HG03139 (cell line): ENCODE measurements around the gene TARDBP.
"Not testable (repeated sequence)": the region's sequence is repeated elsewhere in the genome, so short reads cannot be mapped to it uniquely, and the experiment has no call there.

ENCODE experiments used
- ATAC-seq: cut with Tn5 transposase; IDR thresholded peaks from one replicate; pipeline ENCODE4 v1.9.1; 2021; ENCODE audit not compliant: unreplicated experiment

Gene TARDBP

GRCh38 chr1:11059155-11059967 lies 46.9 kb downstream of the TARDBP start:
- no peak for ATAC-seq

GRCh38 chr1:11059968-11060830 lies 47.7 kb downstream of the TARDBP start, which contains the start of gene SRM:
TSS of gene SRM (minus strand) at chr1:11060018. CDS start at chr1:11059943, 75 bp downstream.
- ATAC-seq: peak; percentile 85

DNA sequence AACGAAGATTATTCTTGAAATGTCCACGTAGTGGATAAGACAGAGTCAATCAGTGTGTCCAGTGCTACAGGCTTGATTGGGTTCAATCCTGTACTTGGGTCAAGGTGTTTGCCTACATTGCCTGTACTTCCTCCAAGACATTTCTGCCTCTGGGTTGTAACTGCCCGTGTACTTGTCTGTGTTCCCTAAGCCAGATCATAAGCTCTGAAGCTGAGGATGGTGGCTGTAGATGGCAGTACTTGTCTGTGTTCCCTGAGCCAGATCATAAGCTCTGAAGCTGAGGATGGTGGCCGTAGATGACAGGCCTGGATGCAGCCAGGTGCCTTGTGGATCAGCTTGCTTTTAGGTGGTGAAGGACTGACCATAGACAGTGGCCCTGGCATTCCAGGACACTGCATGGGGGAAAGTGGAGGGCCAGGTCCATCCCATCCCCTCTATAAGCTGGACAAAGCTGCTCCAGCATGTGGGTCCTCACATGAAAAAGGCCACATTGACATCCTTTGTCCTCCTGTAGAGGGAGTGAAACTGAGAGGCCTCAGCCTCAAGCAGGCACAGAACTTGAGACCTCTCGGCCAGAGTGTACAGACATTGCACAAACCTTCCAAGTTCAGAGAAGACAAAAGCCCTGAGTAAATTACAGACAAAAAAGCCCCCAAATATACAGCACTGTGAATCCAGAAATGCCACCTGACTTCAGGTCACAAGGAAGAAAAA lies 49.4 kb downstream of the TARDBP start:
- ATAC-seq: no peak

GRCh38 chr1:11062965-11063401 lies 50.5 kb downstream of the TARDBP start:
- no peak for ATAC-seq

- ATAC-seq: not testable (repeated sequence)
Measured at GRCh38 chr1:11063937-11064537, 51.6 kb downstream of the TARDBP start.

- ATAC-seq: no peak
Measured at GRCh38 chr1:11064942-11065341, 52.5 kb downstream of the TARDBP start.

DNA sequence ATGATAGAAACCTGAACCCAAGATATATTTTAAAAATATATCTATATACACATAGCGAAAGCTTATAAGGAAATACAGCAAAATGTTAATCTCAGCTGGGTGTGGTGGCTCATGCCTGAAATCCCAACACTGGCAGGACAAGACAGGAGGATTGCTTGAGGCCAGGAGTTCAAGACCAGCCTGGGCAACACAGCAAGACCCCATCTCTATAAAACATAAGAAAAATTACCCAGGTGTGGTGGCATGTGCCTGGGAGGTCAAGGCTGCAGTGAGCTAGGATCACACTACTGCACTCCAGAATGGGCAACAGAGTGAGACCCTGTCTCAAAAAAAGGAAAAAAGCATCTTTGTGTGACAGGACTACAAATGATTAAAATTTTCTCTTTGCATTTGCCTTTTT lies 53.3 kb downstream of the TARDBP start:
- no peak for ATAC-seq

DNA sequence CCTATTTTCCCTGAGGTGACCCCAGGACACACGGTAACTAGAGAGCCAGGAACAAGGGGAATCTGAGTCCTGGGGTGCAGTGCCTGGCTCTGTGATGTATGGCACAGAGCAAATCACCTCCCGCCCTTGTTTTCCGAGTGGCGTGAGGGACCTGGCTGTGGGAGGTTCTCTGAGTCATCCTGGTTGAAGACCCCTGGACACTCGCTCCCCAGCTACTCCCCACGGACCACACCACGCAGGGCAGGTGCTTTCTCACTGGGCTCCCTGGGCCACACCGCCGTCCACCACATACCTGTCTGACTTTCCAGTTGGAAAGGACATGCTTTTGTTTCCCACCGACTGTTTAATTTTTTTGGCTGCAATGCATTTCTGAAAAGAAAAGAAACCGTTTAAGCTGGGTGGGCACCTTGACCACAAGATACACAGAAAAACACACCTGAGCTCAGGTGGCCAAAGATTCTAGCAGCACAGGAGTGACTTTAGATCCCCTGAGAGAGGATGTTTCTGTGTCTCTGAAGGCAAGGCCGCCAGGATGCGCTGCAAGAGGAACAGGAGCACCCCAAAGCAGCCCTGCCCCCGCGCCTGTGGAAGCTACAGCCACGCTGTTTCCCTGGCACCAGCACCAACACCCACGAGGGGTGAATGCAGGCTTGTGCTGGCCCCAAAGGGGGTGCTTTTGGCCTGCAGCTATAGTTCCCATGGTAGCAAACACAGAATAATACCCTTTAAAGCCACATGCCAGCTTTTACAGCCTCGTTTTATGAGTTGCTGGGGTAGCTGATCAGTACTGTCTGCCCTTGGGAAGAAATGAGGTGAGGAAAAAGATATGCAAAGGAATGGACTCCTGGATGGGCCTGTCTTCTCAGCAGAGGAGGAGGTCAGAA lies 55.5 kb downstream of the TARDBP start:
- ATAC-seq: no peak

GRCh38 chr1:11068600-11069473 lies 56.4 kb downstream of the TARDBP start:
- no peak for ATAC-seq

DNA sequence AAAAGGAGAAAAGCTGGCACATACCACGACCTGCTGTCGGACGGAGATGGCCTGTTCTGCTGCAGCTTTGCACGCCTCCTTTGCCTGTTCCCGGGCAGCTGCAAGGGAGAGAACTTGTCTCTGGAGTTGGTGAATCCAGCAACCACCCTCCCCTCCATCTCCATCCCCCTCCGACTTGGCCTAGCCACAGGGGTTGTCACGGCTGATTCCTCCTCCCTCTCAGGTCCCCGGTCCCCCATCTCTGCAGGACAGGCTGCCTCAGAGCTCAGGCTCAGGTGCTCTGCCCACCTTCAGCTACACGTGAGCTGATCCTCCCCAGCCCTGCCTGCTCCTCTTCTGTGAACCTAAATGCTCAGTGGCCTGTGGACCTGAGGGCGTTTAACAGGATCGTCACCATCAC lies 58.4 kb downstream of the TARDBP start:
- ATAC-seq: no peak

GRCh38 chr1:11071463-11072215 lies 59.2 kb downstream of the TARDBP start:
- no peak for ATAC-seq

GRCh38 chr1:11072216-11072917 lies 59.9 kb downstream of the TARDBP start:
- ATAC-seq: no peak

DNA sequence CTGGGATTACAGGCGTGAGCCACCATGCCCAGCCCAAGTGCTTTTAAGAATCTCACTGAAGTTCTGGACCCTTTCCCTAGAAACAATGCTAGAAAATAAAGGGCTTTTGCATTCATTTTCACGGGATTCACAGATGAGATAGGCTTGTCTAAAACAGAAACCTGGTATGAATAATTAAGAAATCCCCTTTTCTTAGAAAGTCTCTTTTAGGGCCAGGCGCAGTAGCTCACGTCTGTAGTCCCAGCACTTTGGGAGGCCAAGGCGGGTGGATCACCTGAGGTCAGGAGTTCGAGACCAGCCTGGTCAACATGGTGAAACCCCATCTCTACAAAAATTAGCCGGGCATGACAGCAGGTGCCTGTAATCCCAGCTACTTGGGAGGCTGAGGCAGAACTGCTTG lies 60.9 kb downstream of the TARDBP start:
- ATAC-seq: not testable (repeated sequence)
